Stimulated activated CD4-positive, alpha-beta T cell treated with anti-CD3 and anti-CD28 coated beads, Interleukin-4, amount 100 ng/mL, for 48 hours (primary cell): ENCODE data around the gene TRMT61A.

ENCODE experiments used
- DNase-seq, 2 donors: peaks; one replicate each; pipeline ENCODE4 v3.0.0-alpha.2; 2020; ENCODE audit warnings: low read depth in 2 of 2

The TRMT61A gene

GRCh38 chr14:103563226-103563620 is 34.2 kb downstream of the TRMT61A start:
- DNase-seq, result no peak

- no peak for DNase-seq
These were observed 35.0 kb downstream of the TRMT61A start for GRCh38 chr14:103563844-103564505.

GRCh38 chr14:103568952-103569351 is 40.0 kb downstream of the TRMT61A start:
- no peak for DNase-seq

- DNase-seq, result no peak
These were observed 40.4 kb downstream of the TRMT61A start for GRCh38 chr14:103569408-103569807.

- DNase-seq, result no peak
These were observed 45.1 kb downstream of the TRMT61A start for GRCh38 chr14:103574104-103574503.

GRCh38 chr14:103574707-103575285 is 45.8 kb downstream of the TRMT61A start:
- no peak for DNase-seq

- DNase-seq, result no peak
These were observed 47.5 kb downstream of the TRMT61A start for GRCh38 chr14:103576371-103577024.

- DNase-seq, result no peak
These were observed 49.5 kb downstream of the TRMT61A start for GRCh38 chr14:103578401-103579075.

GRCh38 chr14:103581206-103581605 is 52.2 kb downstream of the TRMT61A start:
- no peak for DNase-seq

- DNase-seq, result no peak
These were observed 53.1 kb downstream of the TRMT61A start for GRCh38 chr14:103581954-103582703.

GRCh38 chr14:103584326-103584915 is 55.4 kb downstream of the TRMT61A start:
- DNase-seq, result no peak
